GM21515 (cell line): ENCODE results near the gene GNAI3.
"Not testable (repeated sequence)": the region's sequence is repeated elsewhere in the genome, so short reads cannot be mapped to it uniquely, and the experiment has no call there.

Source experiments
- ATAC-seq: cut with Tn5 transposase; IDR thresholded peaks from one replicate; pipeline ENCODE4 v1.9.1; 2021; ENCODE audit not compliant: unreplicated experiment

Gene GNAI3

DNA sequence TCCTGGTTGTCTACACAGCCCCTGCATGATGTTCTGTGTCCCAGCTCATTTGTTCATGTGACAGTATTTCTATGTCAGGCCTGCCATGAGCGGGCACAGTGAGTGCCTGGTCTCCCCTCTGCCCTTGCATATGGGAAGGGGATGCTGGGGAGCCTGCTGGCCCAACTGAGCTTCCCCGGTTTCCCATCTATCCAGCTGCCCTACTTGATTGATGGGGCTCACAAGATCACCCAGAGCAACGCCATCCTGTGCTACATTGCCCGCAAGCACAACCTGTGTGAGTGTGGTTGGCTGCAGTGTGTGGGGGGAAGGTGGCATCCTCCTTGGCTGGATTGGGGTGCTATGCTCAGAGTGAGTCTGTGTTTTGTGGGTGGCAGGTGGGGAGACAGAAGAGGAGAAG is 109.0 kb downstream of the GNAI3 start:
- ATAC-seq = no peak

- ATAC-seq = no peak
Observed at GRCh38 chr1:109657970-109658369, 109.6 kb downstream of the GNAI3 start.

GRCh38 chr1:109658533-109659042 is 110.2 kb downstream of the GNAI3 start:
- no peak for ATAC-seq

GRCh38 chr1:109659145-109659544 is 110.7 kb downstream of the GNAI3 start:
- ATAC-seq = no peak

DNA sequence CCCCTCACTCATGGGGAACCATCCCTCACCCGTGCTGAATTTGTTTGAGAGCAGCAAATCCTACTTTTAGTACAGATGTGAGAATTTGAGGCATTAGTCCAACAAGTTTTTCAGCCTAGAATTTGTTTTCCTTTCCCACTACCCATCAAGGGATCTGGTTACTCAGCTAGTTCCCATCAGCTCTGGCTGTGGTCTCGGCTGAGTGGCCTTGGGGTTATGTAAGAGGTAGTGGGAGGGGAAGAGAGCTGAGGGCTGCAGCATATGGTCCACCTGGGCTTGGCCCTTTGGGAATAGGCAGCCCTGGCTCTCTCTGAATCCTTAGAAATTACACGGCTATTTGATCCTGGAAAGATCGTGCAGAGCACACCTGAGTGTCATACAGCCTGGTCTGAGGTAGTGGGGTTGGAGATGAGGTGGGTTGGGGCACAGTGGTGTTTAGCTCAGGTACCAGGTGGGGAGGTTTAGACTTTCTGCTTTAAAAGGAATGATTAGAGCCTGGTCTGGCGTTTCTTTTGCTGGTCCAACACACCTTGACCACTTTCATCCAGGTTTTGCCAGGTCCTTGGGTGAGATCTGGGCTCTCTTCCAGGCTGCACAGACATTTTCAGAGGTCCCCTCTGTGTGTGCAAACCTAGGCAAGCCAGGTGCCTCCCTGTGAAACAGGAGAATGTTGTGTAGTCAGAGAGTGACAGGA is 111.7 kb downstream of the GNAI3 start:
- ATAC-seq = no peak

DNA sequence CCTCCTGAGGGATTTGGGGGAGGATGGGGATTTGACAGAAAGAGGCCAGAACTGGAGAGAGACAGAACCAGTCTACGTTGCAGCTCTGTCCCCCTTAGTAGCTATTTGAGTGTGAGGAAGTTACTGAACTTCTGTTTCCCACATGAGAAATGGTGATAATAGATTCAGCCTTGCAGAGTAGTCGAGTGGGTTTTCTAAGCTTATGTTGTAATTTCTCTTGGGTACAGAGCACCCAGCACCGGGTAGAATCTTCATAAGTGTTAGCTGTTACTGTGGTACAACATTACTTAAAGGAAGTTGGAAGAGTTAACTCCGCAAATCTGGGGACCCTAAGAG is 112.2 kb downstream of the GNAI3 start:
- ATAC-seq = not testable (repeated sequence)

DNA sequence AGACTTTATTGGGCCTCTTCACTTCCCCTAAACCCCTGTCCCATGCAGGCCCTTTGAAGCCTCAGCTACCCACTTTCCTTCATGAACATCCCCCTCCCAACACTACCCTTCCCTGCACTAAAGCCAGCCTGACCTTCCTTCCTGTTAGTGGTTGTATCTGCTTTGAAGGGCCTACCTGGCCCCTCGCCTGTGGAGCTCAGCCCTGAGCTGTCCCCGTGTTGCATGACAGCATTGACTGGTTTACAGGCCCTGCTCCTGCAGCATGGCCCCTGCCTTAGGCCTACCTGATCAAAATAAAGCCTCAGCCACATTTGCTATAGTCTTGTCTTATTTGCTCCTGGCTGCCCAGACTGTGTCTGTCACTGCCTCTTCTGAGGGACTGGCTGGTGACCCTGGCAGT is 113.0 kb downstream of the GNAI3 start:
- no peak for ATAC-seq

DNA sequence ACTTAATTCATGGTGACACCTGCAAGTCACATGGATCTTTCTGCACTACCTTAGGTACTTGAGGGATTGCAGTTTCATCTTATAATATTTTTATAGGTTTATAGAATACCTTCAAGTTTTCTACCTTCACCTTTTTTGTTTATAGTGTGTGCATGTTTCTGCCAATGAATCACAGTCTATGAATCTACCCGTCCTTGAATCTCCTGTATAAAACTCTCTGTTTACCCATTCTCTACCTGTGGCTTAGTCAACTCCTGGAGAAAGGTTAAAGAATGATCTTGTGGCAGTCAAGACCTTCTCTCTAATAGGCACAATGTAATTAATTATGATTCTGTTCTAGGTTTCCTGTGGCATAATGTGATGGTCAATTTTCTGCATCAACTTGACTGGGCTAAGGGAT is 116.3 kb downstream of the GNAI3 start:
- no peak for ATAC-seq

DNA sequence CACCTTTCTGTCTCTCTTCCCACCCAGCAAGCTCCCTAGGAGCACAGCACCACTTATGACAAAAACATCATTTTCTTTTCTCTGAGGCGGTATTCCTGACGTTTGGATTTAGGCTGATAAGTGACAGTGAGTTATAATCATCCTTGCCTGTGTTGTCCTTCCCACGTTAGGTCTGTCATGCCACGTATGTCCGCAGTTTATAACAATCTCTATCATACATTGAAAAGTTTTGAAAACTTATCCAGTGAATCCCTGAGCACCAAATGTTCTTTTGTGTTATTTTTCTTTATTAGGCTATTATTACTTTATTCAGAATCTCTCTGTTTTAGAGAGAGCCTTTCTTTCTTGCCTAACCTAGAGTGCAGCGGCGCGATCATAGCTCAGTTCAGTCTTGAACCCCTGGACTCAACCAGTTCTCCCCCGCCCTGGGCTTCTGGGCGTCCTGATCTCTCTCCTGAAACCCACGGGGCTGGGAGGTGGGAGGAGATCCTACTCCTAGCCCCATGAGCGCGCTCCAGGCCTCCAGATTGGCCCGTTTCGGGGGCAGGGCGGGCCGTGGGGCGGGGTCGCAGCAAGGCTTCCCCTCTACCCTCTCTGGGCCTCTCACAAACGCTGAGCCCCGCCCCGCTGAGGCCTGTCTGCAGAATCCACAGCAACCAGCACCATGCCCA is 119.2 kb downstream of the GNAI3 start, which contains the start of gene GSTM2:
Gene GSTM2, plus strand, starts transcription at position 606 of the 671 bp plus-strand sequence. Its CDS starts 59 bp downstream, at position 665.
- peak; percentile 75 for ATAC-seq
